BJ (cell line): ENCODE results near the gene LZTS2. TPM values are rescaled to one million over a fixed set of nuclear protein-coding genes. Genes with fewer than 3 reads are reported as not detected.
A peak's percentile ranks its signal among the peaks of the same experiment; 100 is the strongest.

ENCODE experiments used
- CTCF ChIA-PET: fragments of 350-600 bp; formaldehyde crosslinking; extraction: SDS; loops from one replicate; lab custom pipeline; 2021; ENCODE audit warnings: antibody characterized with exemption, inconsistent platforms; lab: Yijun Ruan, JAX
- POLR2A ChIA-PET: fragments of 300-600 bp; sonication (Branson Sonifier 250); formaldehyde crosslinking; extraction: SDS; loops from one replicate; lab custom pipeline; 2021; ENCODE audit warnings: antibody characterized with exemption; lab: Charles Lee
- DNase-seq: peaks from one replicate; pipeline ENCODE4 v3.0.0-alpha.2; 2011; ENCODE audit warnings: low read depth
- H3K27me3 ChIP-seq: 2 replicates; pipeline ENCODE4 v1.6.0; 2011; ENCODE audit warnings: low read length; ENCODE audit not compliant: control insufficient read depth, insufficient read depth
- H3K36me3 ChIP-seq: 2 replicates; pipeline ENCODE4 v1.5.1; 2011; ENCODE audit warnings: low read length; ENCODE audit not compliant: control insufficient read depth, insufficient read depth
- H3K4me3 ChIP-seq: 2 replicates; pipeline ENCODE4 v1.5.1; 2011; ENCODE audit warnings: low read depth, mild to moderate bottlenecking, control low read depth, low read length
- polyA plus RNA-seq: library from polyadenylated mRNA; depleted of rRNA; stranded (reverse); fragments of >200 nt; gene quantifications from 2 replicates; pipeline ENCODE4 v1.2.3, GENCODE V29; 2011
- TF ChIP-seq, protein P1 (sequence below): IDR thresholded peaks from 2 replicates; pipeline ENCODE4 v1.5.1; 2011; ENCODE audit warnings: low read depth, mild to moderate bottlenecking, control low read depth, inconsistent platforms, low read length, moderate library complexity; ENCODE audit not compliant: insufficient read depth

LZTS2 gene
- polyA plus RNA-seq, 1 experiment, result 81.5 TPM

DNA sequence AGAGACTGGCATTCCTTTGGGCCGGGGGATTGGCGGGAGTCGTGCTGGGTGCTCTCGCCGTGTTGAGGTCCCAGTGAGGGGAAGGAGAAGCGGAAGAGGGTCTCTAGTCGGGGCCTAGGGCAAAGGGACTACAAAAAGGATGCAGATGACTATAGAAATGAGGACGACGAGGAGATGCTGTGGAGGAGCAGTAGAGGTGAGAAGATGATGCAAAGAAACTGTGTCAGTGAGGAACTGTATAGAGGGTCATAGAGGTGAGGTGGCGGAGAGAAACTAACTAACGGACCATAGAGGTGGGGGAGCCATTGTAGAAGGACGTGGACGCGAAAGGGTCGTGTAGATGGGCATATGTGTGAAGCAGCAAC lies 11.9 kb upstream of the LZTS2 start:
- TF ChIP-seq, protein P1, sequence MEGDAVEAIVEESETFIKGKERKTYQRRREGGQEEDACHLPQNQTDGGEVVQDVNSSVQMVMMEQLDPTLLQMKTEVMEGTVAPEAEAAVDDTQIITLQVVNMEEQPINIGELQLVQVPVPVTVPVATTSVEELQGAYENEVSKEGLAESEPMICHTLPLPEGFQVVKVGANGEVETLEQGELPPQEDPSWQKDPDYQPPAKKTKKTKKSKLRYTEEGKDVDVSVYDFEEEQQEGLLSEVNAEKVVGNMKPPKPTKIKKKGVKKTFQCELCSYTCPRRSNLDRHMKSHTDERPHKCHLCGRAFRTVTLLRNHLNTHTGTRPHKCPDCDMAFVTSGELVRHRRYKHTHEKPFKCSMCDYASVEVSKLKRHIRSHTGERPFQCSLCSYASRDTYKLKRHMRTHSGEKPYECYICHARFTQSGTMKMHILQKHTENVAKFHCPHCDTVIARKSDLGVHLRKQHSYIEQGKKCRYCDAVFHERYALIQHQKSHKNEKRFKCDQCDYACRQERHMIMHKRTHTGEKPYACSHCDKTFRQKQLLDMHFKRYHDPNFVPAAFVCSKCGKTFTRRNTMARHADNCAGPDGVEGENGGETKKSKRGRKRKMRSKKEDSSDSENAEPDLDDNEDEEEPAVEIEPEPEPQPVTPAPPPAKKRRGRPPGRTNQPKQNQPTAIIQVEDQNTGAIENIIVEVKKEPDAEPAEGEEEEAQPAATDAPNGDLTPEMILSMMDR, result no peak
- DNase-seq, result no peak
- ChIA-PET CTCF (interaction anchor here (1.9 to 21.8 kb wide), 2 partner anchors 10 to 29 kb away, joined by 10 to 479 read pairs; no protein-coding TSS in a partner anchor), POLR2A (no interaction called here)
- Histone ChIP-seq H3K27me3 (no peaks in the 10 kb centered on the region), H3K36me3 (peaks cover 19% of the 10 kb centered on the region), H3K4me3 (peak overlapping the region; percentile 95)

DNA sequence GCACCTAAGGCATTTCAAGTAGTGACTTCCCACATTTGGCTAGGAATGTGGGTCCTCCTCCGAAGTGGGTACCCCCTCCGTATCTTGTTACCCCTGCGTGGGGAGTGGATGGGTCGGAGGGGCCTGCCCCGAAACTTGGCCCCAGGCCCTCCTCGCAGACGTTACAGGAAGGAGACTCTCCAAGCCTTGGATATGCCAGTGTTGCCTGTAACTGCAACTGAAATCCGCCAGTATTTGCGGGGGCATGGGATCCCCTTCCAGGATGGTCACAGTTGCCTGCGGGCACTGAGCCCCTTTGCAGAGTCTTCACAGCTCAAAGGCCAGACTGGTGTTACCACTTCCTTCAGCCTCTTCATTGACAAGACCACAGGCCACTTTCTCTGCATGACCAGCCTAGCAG lies 11.4 kb upstream of the LZTS2 start:
- DNase-seq, result no peak
- POLR2A ChIA-PET, result no interaction called here
- Histone ChIP-seq H3K36me3 (peaks cover 19% of the 10 kb centered on the region), H3K4me3 (peak overlapping the region; percentile 95), H3K27me3 (no peaks in the 10 kb centered on the region)
- CTCF ChIA-PET, result interaction anchor here (1.8 to 21.8 kb wide), 3 partner anchors 10 to 29 kb away, joined by 15 to 479 read pairs (median 237); partner anchors contain the start of gene LZTS2
- TF ChIP-seq, protein P1, result no peak

DNA sequence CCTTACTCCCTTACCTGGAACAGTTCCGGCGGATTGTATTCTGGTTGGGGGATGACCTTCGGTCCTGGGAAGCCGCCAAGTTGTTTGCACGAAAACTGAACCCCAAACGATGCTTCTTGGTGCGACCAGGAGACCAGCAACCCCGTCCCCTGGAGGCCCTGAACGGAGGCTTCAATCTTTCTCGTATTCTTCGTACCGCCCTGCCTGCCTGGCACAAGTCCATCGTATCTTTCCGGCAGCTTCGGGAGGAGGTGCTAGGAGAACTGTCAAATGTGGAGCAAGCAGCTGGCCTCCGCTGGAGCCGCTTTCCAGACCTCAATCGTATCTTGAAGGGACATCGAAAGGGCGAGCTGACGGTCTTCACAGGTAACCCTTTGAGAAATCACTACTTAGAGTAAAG lies 10.5 kb upstream of the LZTS2 start:
- Histone ChIP-seq H3K4me3 (no peak overlapping the region), H3K27me3 (no peaks in the 10 kb centered on the region), H3K36me3 (peaks cover 22% of the 10 kb centered on the region)
- CTCF ChIA-PET, result interaction anchor here (1.4 to 21.8 kb wide), 4 partner anchors 9 to 36 kb away, joined by 4 to 479 read pairs (median 126); partner anchors contain the start of gene LZTS2
- POLR2A ChIA-PET, result no interaction called here
- no peak for DNase-seq
- TF ChIP-seq, protein P1, result no peak

DNA sequence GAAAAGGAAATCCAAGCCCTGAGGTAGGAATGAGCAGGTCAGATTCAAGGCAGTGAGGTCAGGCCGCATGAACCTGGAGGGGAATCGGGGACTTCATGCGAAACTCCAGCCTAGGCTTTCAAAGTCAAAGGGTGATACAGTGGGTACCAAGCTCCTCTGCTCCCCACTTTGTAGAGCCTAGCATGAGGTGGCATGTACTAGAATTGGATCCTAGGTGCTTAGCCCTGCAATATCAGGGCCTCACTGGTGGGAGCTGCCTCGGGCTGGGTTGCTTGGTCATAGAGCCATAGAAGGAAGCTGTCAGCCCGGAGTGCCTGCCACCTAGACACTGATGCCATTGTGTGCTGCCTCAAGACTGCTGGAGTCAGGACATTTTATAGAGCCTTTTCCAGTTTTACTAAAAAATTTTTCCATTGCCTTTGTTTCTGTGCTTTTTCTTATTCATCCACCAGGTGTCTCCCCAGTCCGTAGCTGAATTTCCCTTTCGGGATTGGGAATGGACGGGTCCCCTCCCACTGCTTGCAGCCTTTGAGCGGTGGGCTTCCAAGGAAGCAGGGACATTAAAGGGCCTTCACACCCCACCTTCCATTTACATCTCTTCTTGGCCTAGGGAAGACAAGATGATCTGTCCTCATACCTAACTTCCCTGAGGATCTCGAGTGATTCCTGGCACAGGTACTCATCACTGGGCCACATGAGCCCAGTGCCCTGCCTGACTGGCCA lies 5.5 kb upstream of the LZTS2 start:
- no peaks in the 10 kb centered on the region for H3K27me3 ChIP-seq
- CTCF ChIA-PET, result interaction anchor here (0.6 to 21.8 kb wide), 13 partner anchors 9 to 173 kb away, joined by 3 to 479 read pairs (median 6); partner anchors contain the start of genes KAZALD1 and SEMA4G
- no peak for DNase-seq
- TF ChIP-seq, protein P1, result peak; percentile 72
- H3K36me3 ChIP-seq, result peaks cover 19% of the 10 kb centered on the region
- no peak overlapping the region for H3K4me3 ChIP-seq
- POLR2A ChIA-PET, result no interaction called here

DNA sequence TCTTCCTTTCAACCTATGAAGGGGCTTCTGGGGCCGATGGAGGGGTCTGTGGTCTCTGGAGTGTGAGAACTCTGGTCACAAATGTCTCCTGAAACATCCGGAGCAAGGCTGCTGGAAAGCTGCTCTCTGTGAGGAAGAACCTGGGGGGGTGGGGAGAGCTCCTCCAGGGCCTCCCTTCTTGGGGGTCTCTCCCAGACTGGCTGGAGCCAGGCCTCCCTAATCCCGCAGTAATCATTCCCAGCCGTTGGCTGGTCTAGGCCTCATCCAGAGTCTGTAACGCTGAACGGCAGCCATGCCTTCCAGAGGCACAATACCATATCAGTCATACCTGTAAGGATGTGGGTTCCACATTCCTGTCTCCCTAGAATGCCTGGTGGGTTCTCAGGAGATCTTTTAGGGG lies 4.4 kb upstream of the LZTS2 start:
- ChIA-PET CTCF (interaction anchor here (0.6 to 21.8 kb wide), 6 partner anchors 14 to 86 kb away, joined by 3 to 479 read pairs (median 6); no protein-coding TSS in a partner anchor), POLR2A (no interaction called here)
- TF ChIP-seq, protein P1, result no peak
- Histone ChIP-seq H3K4me3 (no peak overlapping the region), H3K36me3 (peaks cover 15% of the 10 kb centered on the region), H3K27me3 (no peaks in the 10 kb centered on the region)
- DNase-seq, result no peak
